T-helper 17 cell (primary cell): ENCODE measurements around the gene TLX3. TPM values are rescaled to one million over a fixed set of nuclear protein-coding genes. Genes with fewer than 3 reads are reported as not detected.
A peak's percentile ranks its signal among the peaks of the same experiment; 100 is the strongest.
"Not testable (repeated sequence)": the region's sequence is repeated elsewhere in the genome, so short reads cannot be mapped to it uniquely, and the experiment has no call there.

Experiments used
- ATAC-seq: fragments of 150-1000 bp; cut with Tn5 transposase; 2 replicates; pipeline ENCODE4 v1.10.0; 2021; ENCODE audit warnings: mild to moderate bottlenecking, moderate library complexity
- DNase-seq, 3 donors: peaks; one replicate each; pipeline versions ENCODE4 v3.0.0 to v3.0.0-alpha.2; 2020 to 2021
- H3K9me3 ChIP-seq: one replicate; pipeline ENCODE4 v1.7.0; 2013; ENCODE audit warnings: low read length, mild to moderate bottlenecking; ENCODE audit not compliant: control insufficient read depth, poor library complexity, severe bottlenecking
- H3K27ac Mint-ChIP-seq: one replicate; pipeline ENCODE4 v1.8.0; 2022; ENCODE audit warnings: mild to moderate bottlenecking, moderate library complexity, mixed read lengths
- H3K27me3 Mint-ChIP-seq: one replicate; pipeline ENCODE4 v1.8.0; 2022; ENCODE audit warnings: mixed read lengths
- H3K36me3 Mint-ChIP-seq: one replicate; pipeline ENCODE4 v1.8.0; 2022; ENCODE audit warnings: low read depth, mixed read lengths
- H3K4me1 Mint-ChIP-seq: one replicate; pipeline ENCODE4 v1.8.0; 2022; ENCODE audit warnings: mild to moderate bottlenecking, mixed read lengths
- H3K4me3 Mint-ChIP-seq: one replicate; pipeline ENCODE4 v1.8.0; 2022; ENCODE audit warnings: mild to moderate bottlenecking, moderate library complexity, mixed read lengths
- total RNA-seq, 4 donors: library from RNA in 2 of 4; stranded (reverse) in 2 of 4; gene quantifications; one replicate each; pipeline ENCODE4 v1.2.3 and lab custom pipeline; 2022 to 2026

TLX3 gene
- total RNA-seq, 2 donors from 2014 or later, result not detected

- no peaks in the 10 kb centered on the region for H3K36me3 Mint-ChIP-seq
- ATAC-seq, result no peak
- H3K27ac Mint-ChIP-seq, result no peak overlapping the region
- H3K4me1 Mint-ChIP-seq, result peaks cover 2% of the 10 kb centered on the region
- no peaks in the 10 kb centered on the region for H3K9me3 ChIP-seq
- H3K27me3 Mint-ChIP-seq, result peaks cover 16% of the 10 kb centered on the region
- no peak for DNase-seq
- H3K4me3 Mint-ChIP-seq, result no peak overlapping the region
These were observed 42.6 kb downstream of the TLX3 start for GRCh38 chr5:171351536-171352073.

GRCh38 chr5:171355302-171355724 is 46.3 kb downstream of the TLX3 start:
- Mint-ChIP-seq H3K27ac (no peak overlapping the region), H3K36me3 (no peaks in the 10 kb centered on the region), H3K4me3 (peak overlapping the region; percentile 31), H3K27me3 (peaks cover 11% of the 10 kb centered on the region), H3K4me1 (peaks cover 2% of the 10 kb centered on the region)
- H3K9me3 ChIP-seq, result no peaks in the 10 kb centered on the region
- DNase-seq, result no peak
- peak; percentile 61 for ATAC-seq

DNA sequence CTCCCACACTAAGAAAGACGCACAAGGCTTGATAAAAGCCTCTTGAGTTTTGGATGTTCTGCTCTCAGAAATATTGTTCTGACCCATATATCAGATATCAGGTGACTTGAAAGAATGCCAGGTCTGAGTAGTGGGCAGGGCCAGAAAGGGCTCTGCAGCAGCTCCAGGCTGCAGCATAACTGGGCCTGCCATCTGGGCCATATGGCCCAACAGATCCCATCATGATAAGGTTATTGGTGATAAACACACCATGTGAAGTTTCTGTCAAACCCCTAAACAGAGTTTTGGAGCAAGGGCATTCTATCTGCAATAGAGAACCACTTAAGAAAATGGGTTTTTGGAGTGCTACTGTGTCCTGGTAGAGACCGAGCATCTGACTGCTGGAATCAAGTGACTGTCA is 48.8 kb downstream of the TLX3 start:
- DNase-seq (no peak), ATAC-seq (no peak)
- no peak overlapping the region for H3K4me3 Mint-ChIP-seq
- H3K36me3 Mint-ChIP-seq, result no peaks in the 10 kb centered on the region
- H3K9me3 ChIP-seq, result no peaks in the 10 kb centered on the region
- no peaks in the 10 kb centered on the region for H3K4me1 Mint-ChIP-seq
- peaks cover 9% of the 10 kb centered on the region for H3K27me3 Mint-ChIP-seq
- no peak overlapping the region for H3K27ac Mint-ChIP-seq

DNA sequence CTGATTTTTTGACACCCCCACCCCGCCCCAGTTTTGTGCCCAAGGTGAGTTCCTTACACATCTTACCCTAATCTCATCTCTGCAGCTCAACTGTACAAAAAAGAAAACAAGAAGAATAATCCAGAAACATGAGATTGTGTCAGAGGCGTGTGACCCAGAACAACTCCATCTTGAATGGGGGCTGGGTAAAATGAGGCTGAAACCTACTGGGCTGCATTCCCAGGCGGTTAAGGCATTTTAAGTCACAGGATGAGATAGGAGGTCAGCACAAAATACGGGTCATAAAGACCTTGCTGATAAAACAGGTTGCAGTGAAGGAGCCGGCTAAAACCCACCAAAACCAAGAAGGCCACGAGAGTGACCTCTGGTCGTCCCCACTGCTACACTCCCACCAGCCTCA is 52.1 kb downstream of the TLX3 start:
- not testable (repeated sequence) for H3K36me3 Mint-ChIP-seq, ATAC-seq
- peaks cover 32% of the 10 kb centered on the region for H3K27me3 Mint-ChIP-seq

More for the DNA sequence above, 52.1 kb downstream of the TLX3 start:
- H3K27ac Mint-ChIP-seq, DNase-seq, H3K4me3 Mint-ChIP-seq, H3K4me1 Mint-ChIP-seq, H3K9me3 ChIP-seq: not testable (repeated sequence)

Other genes with a start within 250 kb of the TLX3 start
- gene NPM1, start 78.6 kb downstream of the TLX3 start, total RNA-seq, result 1,000 to 10,000 TPM; 1,005 to 1,022 TPM
- gene FGF18, start 110.4 kb downstream of the TLX3 start, total RNA-seq, result under 1 TPM; 0.44 to 0.50 TPM